GM19467 (cell line): ENCODE measurements around the gene TPM1.
A peak's percentile ranks its signal among the peaks of the same experiment; 100 is the strongest.

Source experiments
- ATAC-seq: cut with Tn5 transposase; IDR thresholded peaks from one replicate; pipeline ENCODE4 v1.9.1; 2021; ENCODE audit warnings: mild to moderate bottlenecking, moderate library complexity; ENCODE audit not compliant: unreplicated experiment

TPM1 gene

DNA sequence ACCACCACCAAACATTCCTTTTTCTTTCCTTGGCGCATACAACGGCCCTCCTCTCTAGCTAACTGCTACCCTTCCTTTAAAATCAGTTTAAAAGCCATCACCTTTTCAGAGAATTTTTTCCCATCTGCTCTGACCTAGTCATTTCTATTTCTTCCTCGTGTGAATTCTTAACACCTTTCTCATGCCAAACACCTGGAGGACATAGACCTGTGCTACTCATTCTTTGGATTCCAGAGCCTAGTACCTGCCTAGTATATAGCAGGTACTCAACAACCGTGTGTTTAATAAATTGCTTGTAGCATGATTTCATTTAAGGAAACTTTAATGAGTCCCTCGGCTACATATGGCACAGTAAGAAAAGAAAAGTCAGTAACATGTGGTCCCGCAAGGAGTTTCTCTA lies 2.0 kb upstream of the TPM1 start:
- ATAC-seq: no peak

GRCh38 chr15:63040954-63041353 lies 1.6 kb upstream of the TPM1 start:
- ATAC-seq: no peak

GRCh38 chr15:63041402-63041973 lies 1.1 kb upstream of the TPM1 start:
- ATAC-seq: no peak

DNA sequence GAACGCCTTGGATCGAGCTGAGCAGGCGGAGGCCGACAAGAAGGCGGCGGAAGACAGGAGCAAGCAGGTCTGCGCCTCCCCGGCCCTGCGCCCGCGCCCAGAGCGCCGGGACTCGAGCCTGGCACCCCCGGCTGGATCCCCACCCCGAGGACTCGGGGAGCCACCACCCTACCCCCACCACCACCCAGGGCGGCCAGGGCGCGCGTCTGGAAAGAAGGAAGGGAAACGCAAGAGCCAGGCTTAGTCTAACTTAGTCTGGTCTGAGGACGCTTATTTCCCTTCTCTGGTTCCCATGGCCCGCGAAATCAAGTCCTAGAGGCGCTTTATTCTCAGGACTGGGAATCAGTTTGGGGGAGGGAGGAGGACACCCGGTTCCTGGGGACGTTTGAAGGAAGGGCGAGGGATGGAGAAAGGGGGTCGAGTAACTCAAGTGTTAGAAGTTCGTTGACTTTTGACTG lies 359 bp downstream of the TPM1 start:
- no peak for ATAC-seq

GRCh38 chr15:63043335-63044076 lies 959 bp downstream of the TPM1 start:
- ATAC-seq: no peak

- no peak for ATAC-seq
Observed at GRCh38 chr15:63044077-63044644, 1.6 kb downstream of the TPM1 start.

DNA sequence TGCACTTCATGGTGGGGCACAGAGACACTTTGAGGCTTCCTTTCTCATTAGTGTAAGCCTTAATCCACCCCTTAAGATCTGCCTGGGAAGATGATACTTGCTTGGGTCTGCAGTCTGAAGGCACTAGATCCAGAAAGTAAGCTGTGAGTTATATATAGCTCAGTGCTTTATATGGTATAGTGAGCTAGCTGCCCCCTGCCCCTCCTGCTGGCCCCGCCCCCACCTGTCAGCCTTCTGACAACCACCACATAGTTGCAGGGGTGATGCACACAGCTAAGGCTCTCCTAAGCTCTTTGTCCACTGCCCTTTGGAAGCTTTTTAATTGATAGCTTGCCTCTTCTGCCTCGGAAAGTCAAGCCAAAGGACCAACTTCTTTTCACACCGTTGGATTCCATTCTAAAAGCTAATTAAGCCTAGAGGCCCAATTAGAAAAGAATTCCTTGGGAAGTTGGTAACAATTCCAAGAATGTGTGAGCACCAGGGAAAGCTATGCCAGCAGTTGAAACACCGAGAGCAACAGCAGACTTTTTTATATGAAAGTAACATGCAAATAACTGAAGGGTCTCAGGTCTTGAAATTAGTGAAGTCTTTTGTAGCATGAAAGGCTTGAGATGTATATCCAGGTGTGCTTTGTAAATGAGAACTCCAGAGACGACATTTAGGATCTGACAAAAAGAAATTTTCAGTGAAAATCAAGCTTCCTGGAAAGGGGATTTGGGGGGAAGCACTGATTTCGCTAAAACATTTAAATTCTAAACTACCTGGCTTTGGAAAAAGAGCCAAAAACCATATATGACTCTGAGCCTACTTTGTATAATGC lies 2.3 kb downstream of the TPM1 start:
- no peak for ATAC-seq

DNA sequence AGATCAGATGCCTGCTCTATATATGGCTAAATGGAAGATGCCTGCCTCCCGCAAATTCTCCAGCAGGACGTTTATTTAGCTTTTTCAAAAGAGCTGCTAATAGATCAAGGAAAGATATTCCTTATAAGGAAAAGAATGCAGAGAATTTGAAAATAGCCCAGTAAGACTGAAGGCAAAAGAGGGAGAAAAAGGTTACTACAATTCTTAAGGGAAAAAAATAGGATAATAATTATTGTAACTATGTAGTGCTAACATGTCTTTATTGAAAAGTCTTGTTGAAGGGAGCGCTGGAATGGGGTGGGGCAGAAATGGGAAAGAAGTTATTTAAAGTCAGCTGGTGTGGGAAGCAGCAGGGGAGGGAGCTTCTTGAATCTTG lies 2.9 kb downstream of the TPM1 start:
- ATAC-seq: no peak

DNA sequence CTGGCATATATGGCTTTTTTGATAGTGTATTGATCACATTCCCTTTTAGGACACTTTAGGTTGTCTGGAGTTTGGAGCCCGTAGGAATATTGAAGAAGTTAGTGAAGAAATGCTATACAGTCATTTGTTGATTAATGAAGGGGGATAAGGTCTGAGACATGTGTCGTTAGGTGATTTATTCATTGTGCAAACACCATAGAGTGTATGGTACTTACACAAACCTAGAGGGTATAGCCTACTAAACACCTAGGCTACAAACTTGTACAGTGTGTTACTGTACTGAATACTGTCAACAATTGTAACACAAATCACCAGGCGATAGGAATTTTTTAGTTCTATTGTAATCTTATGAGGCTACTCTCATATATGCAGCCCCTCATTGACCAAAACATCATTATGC lies 3.3 kb downstream of the TPM1 start:
- no peak for ATAC-seq

GRCh38 chr15:63046917-63047760 lies 4.6 kb downstream of the TPM1 start:
- no peak for ATAC-seq

GRCh38 chr15:63047792-63048114 lies 5.2 kb downstream of the TPM1 start:
- no peak for ATAC-seq

DNA sequence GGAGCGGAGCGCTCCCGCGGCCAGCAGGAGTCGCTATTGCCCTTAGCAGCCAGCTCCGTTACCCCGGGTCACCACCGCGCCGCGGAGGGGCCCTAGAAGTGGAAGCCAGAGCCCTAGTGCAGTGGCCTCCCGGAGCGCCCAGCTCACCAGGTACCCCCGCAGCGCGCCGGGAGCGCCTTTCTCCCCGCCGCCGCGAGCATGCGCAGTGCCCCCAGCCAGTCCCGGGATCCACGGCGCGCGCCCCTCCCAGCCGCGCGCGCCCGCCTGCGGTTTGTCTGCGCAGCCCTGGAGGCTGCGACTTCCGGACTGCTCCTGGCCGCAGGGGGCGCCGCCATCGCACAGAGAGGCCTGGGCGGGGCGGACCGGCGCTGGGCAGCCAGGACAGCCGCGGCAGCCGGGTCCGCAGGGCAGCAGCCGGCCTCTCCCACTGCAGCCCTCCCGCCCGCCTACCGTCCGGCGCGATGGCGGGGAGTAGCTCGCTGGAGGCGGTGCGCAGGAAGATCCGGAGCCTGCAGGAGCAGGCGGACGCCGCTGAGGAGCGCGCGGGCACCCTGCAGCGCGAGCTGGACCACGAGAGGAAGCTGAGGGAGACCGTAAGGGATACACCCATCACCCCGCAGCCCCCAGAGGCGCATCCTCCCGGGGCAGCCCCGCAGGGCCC lies 5.7 kb downstream of the TPM1 start:
- peak; percentile 81 for ATAC-seq

- peak; percentile 25 for ATAC-seq
Observed at GRCh38 chr15:63048776-63049665, 6.5 kb downstream of the TPM1 start.

GRCh38 chr15:63049783-63050371 lies 7.3 kb downstream of the TPM1 start:
- no peak for ATAC-seq

- no peak for ATAC-seq
Observed at GRCh38 chr15:63050731-63051155, 8.2 kb downstream of the TPM1 start.

DNA sequence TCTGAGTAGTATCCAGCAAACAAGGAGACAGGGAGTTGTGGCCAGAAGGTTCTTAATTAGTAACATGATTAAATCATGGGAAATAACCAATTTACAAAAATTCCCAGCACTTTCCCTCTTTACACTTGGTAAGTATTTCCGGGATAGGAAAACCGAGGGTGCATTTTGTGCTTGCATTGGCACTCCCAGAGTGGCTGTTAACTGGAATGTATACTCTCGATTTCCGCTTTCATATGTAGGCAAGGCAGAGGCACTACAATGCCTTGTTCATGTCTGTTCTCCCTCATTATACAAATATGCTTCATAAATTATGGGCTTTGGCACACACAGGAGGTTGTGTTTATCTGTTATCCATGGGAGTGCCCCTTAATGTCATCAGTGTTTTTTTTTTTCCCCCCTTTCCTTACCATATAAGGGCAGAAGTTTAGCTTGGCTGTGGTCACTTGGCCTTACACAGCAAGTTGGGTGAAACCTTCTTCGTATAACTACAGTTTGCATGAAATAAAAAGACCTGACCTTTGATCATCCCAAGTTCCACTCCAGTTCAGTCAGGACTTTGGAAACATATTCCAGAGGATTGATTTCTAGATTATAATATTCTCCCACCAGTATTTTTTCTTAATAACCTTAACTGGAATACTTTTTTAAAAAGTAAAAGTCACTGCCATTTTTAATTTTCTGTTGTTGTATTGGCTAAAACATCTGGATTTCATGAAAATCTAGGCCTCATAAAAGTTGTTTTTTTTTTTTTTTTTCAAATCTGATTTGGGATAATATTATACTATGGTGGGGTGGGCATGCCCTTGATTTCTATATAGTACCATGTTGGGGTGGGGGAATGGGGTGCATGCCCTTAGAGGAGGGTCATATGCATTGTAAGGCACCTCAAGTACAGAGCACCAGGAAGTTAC lies 8.9 kb downstream of the TPM1 start:
- no peak for ATAC-seq

- ATAC-seq: no peak
Observed at GRCh38 chr15:63052077-63052841, 9.7 kb downstream of the TPM1 start.
